Measurements from ENCODE around the gene IRS2.

Gene IRS2

DNA sequence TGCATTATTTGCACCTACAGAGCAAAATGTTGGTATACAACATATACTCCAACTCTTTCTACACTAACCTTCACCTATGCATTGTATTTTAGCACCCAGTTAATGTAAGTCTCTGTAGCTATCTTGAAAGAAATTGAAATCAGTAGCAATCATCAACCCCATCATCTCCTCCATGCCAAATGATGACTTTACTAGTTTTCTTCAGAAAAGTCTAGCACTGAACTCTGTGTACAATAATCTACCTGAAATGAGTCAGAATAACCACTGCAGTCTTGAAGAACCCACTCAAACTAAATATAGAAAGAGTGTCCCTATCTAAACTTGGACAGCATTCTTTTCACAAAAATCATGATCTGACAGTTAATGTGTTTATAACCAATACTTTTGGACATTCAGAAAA lies 9.8 kb downstream of the IRS2 start:
- no peak overlapping the region for H3K27ac Mint-ChIP-seq
- peaks cover 22% of the 10 kb centered on the region for H3K4me1 Mint-ChIP-seq
- no peaks in the 10 kb centered on the region for H3K27me3 Mint-ChIP-seq
- no peak overlapping the region for H3K4me3 Mint-ChIP-seq
- no peaks in the 10 kb centered on the region for H3K36me3 Mint-ChIP-seq
- no peaks in the 10 kb centered on the region for H3K9me3 Mint-ChIP-seq
- no peak for ATAC-seq

DNA sequence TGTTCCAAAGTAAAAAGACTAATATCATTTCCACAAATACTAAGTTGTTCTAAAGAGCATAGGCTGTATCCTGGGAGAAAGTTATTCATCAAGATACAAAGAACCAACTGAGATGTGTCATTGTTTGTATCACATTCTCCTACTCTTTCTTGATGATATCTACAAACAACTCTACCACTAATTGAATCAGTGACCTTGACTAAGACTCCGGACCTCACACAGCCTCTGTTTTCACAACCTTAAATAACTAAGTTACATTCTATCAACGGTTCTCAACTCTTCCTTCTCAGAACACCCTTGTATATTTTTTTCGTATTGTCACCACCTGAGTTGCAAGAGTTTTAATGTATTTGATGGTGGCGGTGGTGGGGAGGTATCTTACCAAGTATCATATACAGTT lies 12.6 kb downstream of the IRS2 start:
- Mint-ChIP-seq H3K27ac (no peak overlapping the region), H3K4me1 (peaks cover 12% of the 10 kb centered on the region), H3K9me3 (no peaks in the 10 kb centered on the region), H3K4me3 (no peak overlapping the region), H3K36me3 (no peaks in the 10 kb centered on the region), H3K27me3 (no peaks in the 10 kb centered on the region)
- ATAC-seq: no peak

DNA sequence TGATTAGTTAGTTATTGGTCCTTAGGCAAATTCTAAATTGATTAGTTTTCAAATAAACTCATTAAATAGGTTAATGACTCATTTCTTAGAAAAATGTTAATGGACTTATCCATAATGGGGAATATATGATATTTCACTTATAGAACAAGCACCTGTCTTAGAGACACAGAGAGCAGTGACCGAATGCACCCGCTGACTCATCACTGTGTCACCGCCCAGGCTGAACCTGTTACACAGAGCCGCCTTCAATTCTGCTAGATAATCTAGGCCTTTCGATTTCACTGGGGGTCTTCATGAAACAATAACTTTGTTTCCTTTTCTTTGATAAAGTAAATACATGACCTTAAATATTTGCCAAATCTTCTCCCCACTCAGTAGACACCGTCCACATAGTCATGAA lies 13.1 kb downstream of the IRS2 start:
- no peak overlapping the region for H3K27ac Mint-ChIP-seq
- no peaks in the 10 kb centered on the region for H3K36me3 Mint-ChIP-seq
- H3K4me3 Mint-ChIP-seq: no peak overlapping the region
- no peaks in the 10 kb centered on the region for H3K9me3 Mint-ChIP-seq
- ATAC-seq: no peak
- peaks cover 11% of the 10 kb centered on the region for H3K4me1 Mint-ChIP-seq
- no peaks in the 10 kb centered on the region for H3K27me3 Mint-ChIP-seq

DNA sequence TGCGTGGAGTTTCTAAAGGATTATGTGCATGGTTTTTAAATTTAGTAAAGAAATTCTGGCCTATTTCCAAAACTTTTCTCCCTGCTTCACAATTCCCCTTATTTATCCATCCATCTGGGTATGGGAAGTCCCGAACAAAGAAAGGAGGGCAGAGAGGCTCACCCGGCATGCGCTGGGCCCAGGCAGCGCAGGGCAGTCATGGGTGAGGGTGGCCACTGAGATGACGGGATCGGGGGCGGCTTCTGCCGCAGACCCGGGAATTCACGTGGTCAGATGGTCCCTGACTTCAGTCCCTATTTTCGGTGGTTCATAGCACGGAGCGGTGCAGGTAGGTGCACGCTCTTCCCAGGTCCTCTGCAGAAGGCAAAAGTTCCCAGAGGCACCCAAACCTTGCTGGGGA lies 14.5 kb downstream of the IRS2 start:
- peaks cover 12% of the 10 kb centered on the region for H3K4me1 Mint-ChIP-seq
- no peak overlapping the region for H3K4me3 Mint-ChIP-seq
- H3K36me3 Mint-ChIP-seq: no peaks in the 10 kb centered on the region
- no peaks in the 10 kb centered on the region for H3K27me3 Mint-ChIP-seq
- ATAC-seq: no peak
- no peaks in the 10 kb centered on the region for H3K9me3 Mint-ChIP-seq
- H3K27ac Mint-ChIP-seq: no peak overlapping the region

DNA sequence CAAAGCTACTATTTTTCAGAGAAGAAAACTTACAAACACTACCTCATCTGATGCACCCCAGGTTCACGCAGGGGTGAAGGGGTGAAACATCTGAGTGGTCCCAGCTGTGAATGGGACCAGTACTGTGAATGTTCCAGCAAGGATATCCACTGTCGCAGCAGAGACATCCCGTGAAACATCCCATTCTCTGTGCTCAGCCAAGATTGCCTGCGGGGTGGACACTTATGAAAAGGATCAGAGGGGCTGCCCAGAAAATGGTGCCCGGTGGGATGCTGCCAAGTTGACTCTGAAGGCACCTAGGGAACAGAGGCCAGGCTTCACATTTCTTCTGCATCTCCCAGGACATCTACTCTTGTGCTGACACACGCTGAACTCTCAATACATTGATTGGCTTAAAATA lies 15.9 kb downstream of the IRS2 start:
- no peaks in the 10 kb centered on the region for H3K27me3 Mint-ChIP-seq
- no peak overlapping the region for H3K27ac Mint-ChIP-seq
- no peaks in the 10 kb centered on the region for H3K36me3 Mint-ChIP-seq
- ATAC-seq: no peak
- H3K4me3 Mint-ChIP-seq: no peak overlapping the region
- no peaks in the 10 kb centered on the region for H3K9me3 Mint-ChIP-seq
- H3K4me1 Mint-ChIP-seq: peaks cover 11% of the 10 kb centered on the region

DNA sequence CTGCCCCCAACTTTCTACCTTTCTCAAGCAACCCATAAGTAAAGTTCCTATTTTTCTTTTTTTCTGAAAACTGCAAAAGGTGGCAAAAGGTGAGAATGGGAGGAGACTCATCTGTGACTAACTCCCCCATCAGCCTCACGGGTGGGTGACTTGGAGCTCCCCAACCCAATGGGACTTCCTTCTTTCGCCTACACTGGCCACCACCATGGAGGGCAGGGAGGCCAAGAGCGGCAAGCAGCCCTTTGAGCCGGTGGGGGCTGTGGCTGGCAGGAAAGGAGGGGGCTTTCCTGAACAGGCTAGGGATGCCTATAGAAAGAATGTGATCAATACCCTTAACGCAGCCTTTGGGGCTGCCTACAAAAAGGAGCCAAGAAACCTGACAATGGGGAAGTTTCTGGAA lies 16.5 kb downstream of the IRS2 start:
- peaks cover 11% of the 10 kb centered on the region for H3K4me1 Mint-ChIP-seq
- no peaks in the 10 kb centered on the region for H3K9me3 Mint-ChIP-seq
- no peaks in the 10 kb centered on the region for H3K27me3 Mint-ChIP-seq
- ATAC-seq: no peak
- no peak overlapping the region for H3K27ac Mint-ChIP-seq
- H3K36me3 Mint-ChIP-seq: no peaks in the 10 kb centered on the region
- H3K4me3 Mint-ChIP-seq: no peak overlapping the region

DNA sequence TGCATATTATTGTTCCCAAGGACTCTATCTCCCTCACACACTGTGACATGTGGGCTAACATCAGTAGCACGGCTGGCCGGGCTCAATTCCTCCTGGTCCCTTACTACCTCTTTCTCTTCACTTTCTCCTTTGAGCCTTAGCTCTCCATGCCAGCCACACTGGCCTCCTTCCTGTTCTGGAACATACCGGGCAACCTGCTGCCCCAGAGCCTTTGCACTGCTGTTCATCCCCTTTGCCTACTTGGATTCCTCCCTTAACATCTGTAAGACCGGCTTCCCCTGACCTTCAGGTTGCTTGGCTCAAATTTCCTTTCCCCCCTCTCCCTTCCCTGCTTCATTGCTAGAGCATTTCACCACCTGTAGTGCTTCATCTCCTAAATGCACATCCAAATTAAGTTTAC lies 17.1 kb downstream of the IRS2 start:
- Mint-ChIP-seq H3K36me3 (no peaks in the 10 kb centered on the region), H3K27ac (no peak overlapping the region), H3K27me3 (no peaks in the 10 kb centered on the region), H3K4me1 (peaks cover 11% of the 10 kb centered on the region), H3K4me3 (no peak overlapping the region), H3K9me3 (no peaks in the 10 kb centered on the region)
- ATAC-seq: no peak

DNA sequence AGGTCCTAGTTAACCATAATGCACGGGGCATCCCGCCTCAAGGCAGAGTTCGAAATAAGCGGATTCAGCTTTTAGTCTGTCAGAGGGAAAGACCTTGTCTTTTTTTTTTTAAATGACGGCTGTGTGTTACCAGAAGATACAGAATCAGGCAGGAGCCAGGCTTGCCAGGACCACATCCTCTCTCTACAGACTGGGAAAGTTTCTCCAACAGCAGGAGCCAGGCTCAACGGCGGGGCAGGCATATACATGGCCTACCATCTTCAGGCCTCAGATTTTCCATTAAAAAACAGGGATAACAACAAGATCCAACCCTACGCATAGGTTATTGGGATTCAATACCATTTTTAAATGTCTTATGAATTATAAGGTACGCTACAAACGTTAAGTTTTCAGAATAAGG lies 17.8 kb downstream of the IRS2 start:
- no peak overlapping the region for H3K27ac Mint-ChIP-seq
- peaks cover 11% of the 10 kb centered on the region for H3K4me1 Mint-ChIP-seq
- H3K9me3 Mint-ChIP-seq: no peaks in the 10 kb centered on the region
- no peaks in the 10 kb centered on the region for H3K36me3 Mint-ChIP-seq
- H3K27me3 Mint-ChIP-seq: no peaks in the 10 kb centered on the region
- ATAC-seq: no peak
- no peak overlapping the region for H3K4me3 Mint-ChIP-seq

DNA sequence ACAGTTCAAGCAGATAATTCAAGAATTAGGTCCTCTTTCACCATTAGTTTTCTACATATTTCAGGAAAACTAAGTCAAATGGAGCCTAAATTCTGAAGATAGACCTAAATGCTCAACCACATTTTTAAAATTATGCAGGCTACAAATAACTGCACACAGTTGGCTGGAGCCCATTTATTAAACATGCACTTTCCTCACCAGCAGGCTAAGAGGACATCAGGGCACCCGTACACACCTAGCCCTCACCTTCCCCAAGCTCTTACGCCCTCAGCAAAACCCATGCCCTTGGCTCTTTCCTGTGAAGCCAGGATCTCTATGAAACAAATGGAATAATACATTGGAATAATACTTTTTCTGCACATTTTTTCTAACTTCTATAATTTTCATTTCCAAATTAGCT lies 18.2 kb downstream of the IRS2 start:
- H3K36me3 Mint-ChIP-seq: no peaks in the 10 kb centered on the region
- H3K9me3 Mint-ChIP-seq: no peaks in the 10 kb centered on the region
- ATAC-seq: no peak
- no peak overlapping the region for H3K4me3 Mint-ChIP-seq
- no peaks in the 10 kb centered on the region for H3K27me3 Mint-ChIP-seq
- peaks cover 11% of the 10 kb centered on the region for H3K4me1 Mint-ChIP-seq
- no peak overlapping the region for H3K27ac Mint-ChIP-seq

DNA sequence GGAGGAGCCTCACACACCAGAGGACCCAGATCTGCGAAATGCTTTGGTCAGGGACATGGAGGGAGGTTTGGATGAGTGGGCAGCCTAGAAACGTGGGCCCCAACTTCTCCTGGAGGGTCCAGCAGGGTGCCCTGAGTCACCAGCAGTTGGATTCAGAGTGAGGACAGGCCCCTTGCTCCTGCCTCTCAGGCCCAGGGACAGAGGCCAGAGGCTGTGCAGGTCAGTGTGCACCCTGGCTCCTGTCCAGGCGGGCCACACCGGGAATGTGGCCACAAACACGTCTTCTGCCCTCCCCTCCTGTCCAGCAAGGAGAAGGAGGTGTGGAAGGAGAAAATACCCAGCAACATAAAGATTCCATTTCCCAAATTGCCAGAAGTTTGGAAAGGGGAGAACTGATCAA lies 19.4 kb downstream of the IRS2 start:
- Mint-ChIP-seq H3K36me3 (no peaks in the 10 kb centered on the region), H3K4me3 (no peak overlapping the region), H3K4me1 (peaks cover 11% of the 10 kb centered on the region), H3K27me3 (no peaks in the 10 kb centered on the region), H3K9me3 (no peaks in the 10 kb centered on the region), H3K27ac (no peak overlapping the region)
- no peak for ATAC-seq

DNA sequence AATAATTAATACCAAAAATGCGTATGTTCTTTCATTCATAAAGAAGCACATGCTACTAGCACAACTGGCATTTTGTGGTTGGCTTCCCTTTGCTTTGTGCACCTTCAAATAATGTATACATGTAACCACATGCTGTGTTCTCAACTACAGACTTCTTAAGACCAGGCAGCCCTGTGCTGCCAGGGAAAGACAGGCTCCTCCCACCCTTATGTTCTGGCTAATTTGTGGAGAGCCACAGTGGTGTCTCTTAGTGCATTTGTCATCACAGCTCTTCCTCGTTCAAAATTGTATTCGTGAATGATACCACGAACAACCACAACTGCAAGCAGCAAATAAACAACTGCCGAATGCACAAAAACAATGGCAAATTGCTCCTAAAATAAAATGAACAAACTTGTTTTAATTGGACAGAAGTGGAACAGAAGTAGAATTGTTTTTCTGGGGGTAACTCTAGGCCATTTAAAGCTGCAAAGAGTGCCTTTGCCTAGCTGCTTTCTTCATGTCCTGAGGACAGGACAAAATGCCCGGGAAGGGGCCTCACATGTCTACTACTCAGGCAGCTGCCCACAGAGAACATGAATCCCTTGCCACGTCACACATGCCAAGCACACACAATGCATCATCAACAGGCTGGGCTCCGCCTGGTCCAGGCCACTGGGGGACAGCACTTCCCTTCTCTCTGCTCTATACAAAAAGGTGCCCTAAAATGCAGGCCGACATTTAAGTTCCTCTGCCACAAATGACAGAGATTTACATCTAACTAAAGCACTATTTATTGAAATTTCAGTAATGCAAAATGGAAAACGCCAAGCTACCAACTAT lies 21.7 kb downstream of the IRS2 start:
- Mint-ChIP-seq H3K27me3 (no peaks in the 10 kb centered on the region), H3K9me3 (no peaks in the 10 kb centered on the region)

DNA sequence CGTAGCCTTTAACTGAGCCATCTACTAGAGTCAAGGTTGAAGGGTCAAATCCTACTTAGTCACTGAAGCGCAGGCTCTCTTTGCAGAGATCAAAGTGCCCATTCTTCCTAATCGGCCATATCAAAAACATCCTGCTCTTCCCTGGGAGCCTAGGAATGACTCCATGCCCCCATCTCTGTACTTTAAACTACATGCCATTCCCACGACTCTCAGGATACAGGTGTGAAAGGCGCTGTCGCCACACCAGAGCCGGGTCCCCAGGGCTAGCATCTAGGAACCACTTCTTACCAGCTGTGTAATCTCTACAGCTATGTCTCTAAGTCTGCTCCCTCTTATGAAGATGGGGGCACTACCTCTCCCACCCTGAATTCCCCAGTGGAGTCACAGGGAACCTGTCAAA lies 22.3 kb downstream of the IRS2 start:
- H3K27ac Mint-ChIP-seq: no peak overlapping the region
- no peaks in the 10 kb centered on the region for H3K27me3 Mint-ChIP-seq

More for the DNA sequence above, 21.7 kb downstream of the IRS2 start:
- Mint-ChIP-seq H3K36me3 (no peaks in the 10 kb centered on the region), H3K27ac (no peak overlapping the region), H3K4me3 (no peak overlapping the region), H3K4me1 (peaks cover 6% of the 10 kb centered on the region)
- no peak for ATAC-seq

DNA sequence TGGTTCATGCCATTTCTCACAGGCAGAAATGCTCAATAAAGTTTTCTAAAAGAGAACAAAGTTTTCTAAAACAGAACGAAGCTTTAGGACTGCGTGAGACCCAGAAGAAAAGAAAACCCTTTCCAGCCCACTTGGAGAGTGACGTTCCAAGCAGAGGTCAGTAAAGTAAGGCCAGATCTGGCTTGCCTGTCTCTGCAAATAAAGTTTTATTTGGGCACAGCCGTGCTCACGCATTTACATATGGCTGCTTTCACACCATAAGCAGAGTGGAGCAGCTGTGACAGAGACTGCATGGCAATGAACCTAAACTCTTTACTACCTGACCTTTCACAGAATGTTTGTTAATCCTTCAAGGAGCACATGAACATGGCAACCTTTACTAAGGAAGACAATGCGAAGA lies 23.6 kb downstream of the IRS2 start:
- Mint-ChIP-seq H3K36me3 (peaks cover 6% of the 10 kb centered on the region), H3K4me3 (no peak overlapping the region), H3K27me3 (no peaks in the 10 kb centered on the region), H3K9me3 (no peaks in the 10 kb centered on the region), H3K4me1 (peaks cover 6% of the 10 kb centered on the region), H3K27ac (no peak overlapping the region)
- ATAC-seq: no peak

More for the DNA sequence above, 22.3 kb downstream of the IRS2 start:
- ATAC-seq: no peak
- Mint-ChIP-seq H3K36me3 (no peaks in the 10 kb centered on the region), H3K4me3 (no peak overlapping the region), H3K4me1 (peaks cover 6% of the 10 kb centered on the region), H3K9me3 (no peaks in the 10 kb centered on the region)

DNA sequence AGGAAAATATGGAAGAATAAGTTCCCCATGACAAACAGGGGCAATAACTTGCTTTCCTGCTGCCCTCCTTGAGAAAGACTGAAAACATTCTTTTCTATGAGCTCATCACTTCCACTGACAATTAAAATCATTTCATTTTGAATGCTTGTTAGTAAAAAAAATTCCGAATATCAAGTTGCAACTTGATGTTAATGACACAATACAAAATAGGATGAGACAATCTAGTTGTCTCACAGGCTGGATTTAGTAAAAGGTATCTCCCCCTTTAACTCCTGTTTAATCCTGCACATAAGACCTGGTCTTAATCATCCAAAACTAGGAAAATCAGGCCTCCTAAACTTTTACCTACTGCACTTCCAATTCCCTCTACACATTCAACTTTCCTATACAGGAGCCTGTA lies 24.7 kb downstream of the IRS2 start:
- H3K4me1 Mint-ChIP-seq: peaks cover 3% of the 10 kb centered on the region
- no peak overlapping the region for H3K4me3 Mint-ChIP-seq
- peaks cover 6% of the 10 kb centered on the region for H3K36me3 Mint-ChIP-seq
- no peak overlapping the region for H3K27ac Mint-ChIP-seq
- no peak for ATAC-seq
- H3K9me3 Mint-ChIP-seq: no peaks in the 10 kb centered on the region
- H3K27me3 Mint-ChIP-seq: no peaks in the 10 kb centered on the region

DNA sequence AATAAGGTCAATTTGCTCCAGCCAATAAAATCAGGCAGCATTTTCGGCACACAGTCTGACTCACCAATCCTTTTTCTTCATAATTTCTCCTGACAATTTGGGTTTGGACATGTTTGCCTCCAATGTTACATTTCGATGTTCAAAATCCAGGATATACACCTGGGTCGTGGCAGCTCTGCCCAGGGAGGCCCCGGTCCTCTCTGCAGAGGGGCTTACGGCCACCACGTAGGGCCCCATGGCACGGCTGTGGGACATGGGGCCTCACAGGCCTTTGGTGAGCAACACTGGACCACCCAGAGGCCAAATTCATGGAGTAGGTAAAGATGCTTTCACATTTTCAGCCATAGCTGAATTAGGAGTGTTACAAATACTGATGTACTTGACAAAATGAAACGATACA lies 25.4 kb downstream of the IRS2 start:
- no peaks in the 10 kb centered on the region for H3K9me3 Mint-ChIP-seq
- H3K4me3 Mint-ChIP-seq: no peak overlapping the region
- peaks cover 9% of the 10 kb centered on the region for H3K36me3 Mint-ChIP-seq
- no peaks in the 10 kb centered on the region for H3K4me1 Mint-ChIP-seq
- no peaks in the 10 kb centered on the region for H3K27me3 Mint-ChIP-seq
- no peak overlapping the region for H3K27ac Mint-ChIP-seq
- no peak for ATAC-seq

DNA sequence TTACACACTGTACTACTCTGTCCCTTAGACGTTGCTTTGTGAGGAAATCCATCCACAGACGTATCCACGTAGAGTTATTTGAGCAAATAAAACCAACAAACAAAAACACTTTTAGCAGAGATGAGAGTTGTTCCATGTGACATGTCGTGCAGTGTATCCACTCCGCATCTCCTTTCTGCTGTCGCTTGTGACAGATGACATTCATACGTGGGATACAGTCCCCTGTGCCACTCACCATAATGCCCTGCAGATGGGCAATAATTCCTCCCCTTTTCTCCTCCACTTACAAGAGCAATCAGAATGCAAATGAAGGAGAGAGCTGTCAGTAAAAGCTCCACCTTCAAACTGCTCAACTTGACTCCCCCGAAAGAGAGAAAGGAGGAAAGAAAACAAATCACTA lies 26.0 kb downstream of the IRS2 start:
- Mint-ChIP-seq H3K4me1 (no peaks in the 10 kb centered on the region), H3K27me3 (no peaks in the 10 kb centered on the region), H3K4me3 (no peak overlapping the region), H3K36me3 (peaks cover 14% of the 10 kb centered on the region), H3K27ac (no peak overlapping the region), H3K9me3 (no peaks in the 10 kb centered on the region)
- no peak for ATAC-seq

Data from stimulated activated memory B cell treated with anti-CD40 and anti-IgM and Interleukin-4, amounts not matched to agents 10 μg/mL and 1 μg/mL and 100 μg/mL, for 72 hours (primary cell).